Hepatocyte (in vitro differentiated cells): ENCODE measurements around the gene CAP1.

Experiments used
- CTCF ChIP-seq: fragments of 200-600 bp; sonication (generic); IDR thresholded peaks from 2 replicates; pipeline ENCODE4 v1.5.1; 2016; ENCODE audit warnings: antibody characterized with exemption, mild to moderate bottlenecking; ENCODE audit not compliant: poor library complexity
- EZH2 ChIP-seq: fragments of 200-600 bp; sonication (generic); IDR thresholded peaks from 2 replicates; pipeline ENCODE4 v1.6.1; 2016; ENCODE audit warnings: antibody characterized with exemption, mild to moderate bottlenecking, borderline replicate concordance
- EZH2phosphoT487 ChIP-seq: fragments of 200-600 bp; sonication (generic); IDR thresholded peaks from one replicate; pipeline ENCODE4 v1.6.1; 2018; ENCODE audit warnings: antibody characterized with exemption, mild to moderate bottlenecking, low read depth, moderate library complexity; ENCODE audit not compliant: unreplicated experiment, severe bottlenecking

- TF ChIP-seq CTCF (no peak), EZH2 (no peak), EZH2phosphoT487 (no peak)
These were observed 12.9 kb upstream of the CAP1 start for GRCh38 chr1:40027647-40028046.
